H1 (cell line): ENCODE results near the gene TP73. TPM values are rescaled to one million over a fixed set of nuclear protein-coding genes. Genes with fewer than 3 reads are reported as not detected.

Source experiments
- CTCF ChIA-PET: fragments of 300-600 bp; sonication (Branson Sonifier 250); formaldehyde crosslinking; loops from one replicate; lab custom pipeline; 2021; ENCODE audit not compliant: partially characterized antibody; lab: Charles Lee
- POLR2A ChIA-PET: fragments of 300-600 bp; sonication (Branson Sonifier 250); formaldehyde crosslinking; loops from one replicate; lab custom pipeline; 2021; ENCODE audit warnings: inconsistent platforms; ENCODE audit not compliant: partially characterized antibody; lab: Charles Lee
- DNase-seq, 2 experiments: peaks; one replicate each; pipeline versions ENCODE4 v3.0.0 to v3.0.0-alpha.2; 2010 to 2022; ENCODE audit warnings: low spot score in 2 of 2, low read depth in 1 of 2, mixed read lengths in 1 of 2
- FAIRE-seq: peaks from 2 replicates; lab custom pipeline; 2011; peaks lifted over from hg19 to GRCh38; lab: Jason Lieb, UNC
- H2AFZ ChIP-seq: 2 replicates; pipeline ENCODE4 v1.8.1; 2012; ENCODE audit warnings: low read length, inconsistent platforms
- H2AK5ac ChIP-seq: 2 replicates; pipeline ENCODE4 v1.6.1; 2013; ENCODE audit warnings: low read depth, low read length
- H2BK120ac ChIP-seq: replicated peaks from 2 replicates; pipeline ENCODE3; 2013; ENCODE audit warnings: low read depth, low read length, inconsistent platforms
- H2BK12ac ChIP-seq: 2 replicates; pipeline ENCODE4 v1.6.1; 2013; ENCODE audit warnings: low read depth, low read length
- H2BK15ac ChIP-seq: 2 replicates; pipeline ENCODE4 v1.6.1; 2013; ENCODE audit warnings: low read length
- H2BK20ac ChIP-seq: 2 replicates; pipeline ENCODE4 v1.6.1; 2013; ENCODE audit warnings: low read length
- H2BK5ac ChIP-seq: 2 replicates; pipeline ENCODE4 v1.6.1; 2013; ENCODE audit warnings: low read depth, low read length
- H3K14ac ChIP-seq: 2 replicates; pipeline ENCODE4 v1.6.1; 2013; ENCODE audit warnings: inconsistent platforms; ENCODE audit not compliant: insufficient read length
- H3K18ac ChIP-seq: 2 replicates; pipeline ENCODE4 v1.6.1; 2013; ENCODE audit warnings: low read length; ENCODE audit errors: extremely low read depth
- H3K23ac ChIP-seq: 2 replicates; pipeline ENCODE4 v1.6.1; 2013; ENCODE audit warnings: inconsistent platforms; ENCODE audit not compliant: insufficient read length
- H3K23me2 ChIP-seq: 2 replicates; pipeline ENCODE4 v1.6.1; 2013; ENCODE audit warnings: low read depth, low read length
- H3K27ac ChIP-seq: 2 replicates; pipeline ENCODE4 v1.6.1; 2011; ENCODE audit warnings: low read depth, low read length, inconsistent platforms
- H3K27me3 ChIP-seq, 4 experiments: replicated peaks in 1 of 4; 1 replicate in 1 of 4; 2 replicates in 3 of 4; pipeline versions ENCODE4 v1.6.1 to v1.8.1; 2011 to 2013; ENCODE audit warnings: low read length in 3 of 4, mild to moderate bottlenecking in 3 of 4, inconsistent platforms in 2 of 4, mixed read lengths in 2 of 4, moderate library complexity in 1 of 4; ENCODE audit not compliant: control insufficient read depth in 3 of 4, insufficient read depth in 3 of 4; ENCODE audit errors: extremely low read depth in 1 of 4
- H3K36me3 ChIP-seq, 4 experiments: 2 replicates each; pipeline versions ENCODE4 v1.6.1 to v1.8.1; 2011 to 2013; ENCODE audit warnings: mild to moderate bottlenecking in 4 of 4, low read length in 3 of 4, moderate library complexity in 2 of 4, control low read depth in 1 of 4, inconsistent platforms in 1 of 4; ENCODE audit not compliant: insufficient read depth in 4 of 4, control insufficient read depth in 2 of 4
- H3K4ac ChIP-seq: replicated peaks from 2 replicates; pipeline ENCODE3; 2013; ENCODE audit warnings: low read length, low read depth, mixed read lengths, inconsistent platforms; ENCODE audit not compliant: insufficient read length
- H3K4me1 ChIP-seq, 4 experiments: replicated peaks in 1 of 4; 1 replicate in 1 of 4; 2 replicates in 3 of 4; pipeline versions ENCODE4 v1.6.1 to v1.8.1; 2011 to 2013; ENCODE audit warnings: low read length in 3 of 4, inconsistent platforms in 2 of 4, mixed read lengths in 1 of 4; ENCODE audit not compliant: insufficient read depth in 4 of 4, control insufficient read depth in 3 of 4
- H3K4me2 ChIP-seq, 2 experiments: 2 replicates each; pipeline versions ENCODE4 v1.6.1 to v1.8.1; 2011 to 2013; ENCODE audit warnings: low read depth in 2 of 2, low read length in 2 of 2, control low read depth in 1 of 2, inconsistent platforms in 1 of 2, mild to moderate bottlenecking in 1 of 2; ENCODE audit not compliant: insufficient read depth in 1 of 2
- H3K4me3 ChIP-seq, 4 experiments: fragments of 200-600, 300-600 bp in 1 of 4; sonication (generic), shearing (Covaris generic), sonication (Bioruptor Twin) in 1 of 4; 2 replicates each; pipeline versions ENCODE4 v1.5.1 to v1.8.1; 2011 to 2016; ENCODE audit warnings: low read length in 4 of 4, low read depth in 3 of 4, control low read depth in 2 of 4, inconsistent platforms in 2 of 4, mild to moderate bottlenecking in 2 of 4, mixed read lengths in 1 of 4, moderate library complexity in 1 of 4; ENCODE audit not compliant: insufficient read depth in 2 of 4; ENCODE audit errors: extremely low read depth in 1 of 4
- H3K56ac ChIP-seq: replicated peaks from 2 replicates; pipeline ENCODE3; 2013; ENCODE audit warnings: low read depth, mild to moderate bottlenecking, mixed read lengths, low read length, inconsistent platforms; ENCODE audit not compliant: insufficient read length
- H3K79me1 ChIP-seq: 2 replicates; pipeline ENCODE4 v1.6.1; 2013; ENCODE audit warnings: low read depth, low read length, control low read depth
- H3K79me2 ChIP-seq, 2 experiments: 2 replicates each; pipeline versions ENCODE4 v1.6.1 to v1.8.1; 2012 to 2013; ENCODE audit warnings: low read length in 2 of 2, mild to moderate bottlenecking in 2 of 2, inconsistent platforms in 1 of 2; ENCODE audit not compliant: insufficient read depth in 2 of 2, control insufficient read depth in 1 of 2
- H3K9ac ChIP-seq, 4 experiments: replicated peaks in 1 of 4; 1 replicate in 1 of 4; 2 replicates in 3 of 4; pipeline versions ENCODE4 v1.6.1 to v1.8.1; 2011 to 2013; ENCODE audit warnings: low read depth in 3 of 4, low read length in 3 of 4, control low read depth in 2 of 4, mild to moderate bottlenecking in 2 of 4, moderate library complexity in 2 of 4, inconsistent platforms in 1 of 4; ENCODE audit errors: extremely low read depth in 1 of 4
- H3K9me3 ChIP-seq, 2 experiments: 2 replicates each; pipeline versions ENCODE4 v1.6.1 to v1.8.1; 2012 to 2013; ENCODE audit warnings: mild to moderate bottlenecking in 2 of 2, moderate library complexity in 2 of 2, control low read depth in 1 of 2, inconsistent platforms in 1 of 2, low read depth in 1 of 2, low read length in 1 of 2, mixed read lengths in 1 of 2; ENCODE audit not compliant: insufficient read depth in 2 of 2
- H4K20me1 ChIP-seq, 2 experiments: replicated peaks in 1 of 2; 2 replicates each; pipeline versions ENCODE3 to v1.8.1; 2011 to 2013; ENCODE audit warnings: inconsistent platforms in 2 of 2, low read length in 2 of 2, mild to moderate bottlenecking in 1 of 2; ENCODE audit not compliant: insufficient read depth in 2 of 2, control insufficient read depth in 1 of 2
- H4K5ac ChIP-seq: 2 replicates; pipeline ENCODE4 v1.6.1; 2013; ENCODE audit warnings: low read length, low read depth, mixed read lengths, inconsistent platforms; ENCODE audit not compliant: insufficient read length
- H4K8ac ChIP-seq: 2 replicates; pipeline ENCODE4 v1.8.0; 2013; ENCODE audit warnings: mild to moderate bottlenecking, moderate library complexity, low read length, inconsistent platforms; ENCODE audit not compliant: insufficient read depth; ENCODE audit errors: extremely low read depth
- H4K91ac ChIP-seq: replicated peaks from 2 replicates; pipeline ENCODE3; 2013; ENCODE audit warnings: low read length, mixed read lengths, inconsistent platforms; ENCODE audit not compliant: insufficient read length
- SP4 ChIP-seq: IDR thresholded peaks from 2 replicates; pipeline ENCODE4 v1.6.1; 2012; ENCODE audit warnings: low read length, inconsistent platforms
- YY1 ChIP-seq: IDR thresholded peaks from 2 replicates; pipeline ENCODE4 v1.6.1; 2011; ENCODE audit warnings: low read depth, mild to moderate bottlenecking, low read length
- WGBS, 2 experiments: shearing (Covaris generic) in 1 of 2; methylation state at CpG; one replicate each; pipeline versions ENCODE4 v1.1.6 to v1.1.7; 2013 to 2015; ENCODE audit warnings: low lambda C conversion rate in 2 of 2, mixed read lengths in 2 of 2, inconsistent platforms in 1 of 2, low coverage in 1 of 2, missing lambda C conversion rate in 1 of 2; ENCODE audit not compliant: insufficient replicate concordance in 2 of 2, insufficient coverage in 1 of 2, insufficient read length in 1 of 2; ENCODE audit errors: extremely low coverage in 1 of 2, missing lambda C conversion rate in 1 of 2; 5-methylcytosine and 5-hydroxymethylcytosine counted together
- polyA plus RNA-seq, 7 experiments: library from polyadenylated mRNA; depleted of rRNA in 3 of 7; stranded (reverse) in 5 of 7; unstranded in 2 of 7; fragments of >200 nt in 5 of 7; fragments of 200-250 nt in 2 of 7; gene quantifications; 1 replicate in 5 of 7; 2 replicates in 1 of 7; 4 replicates in 1 of 7; pipeline versions ENCODE4 v1.2.1 to v1.2.3, GENCODE V29; 2011 to 2013; ENCODE audit warnings: missing spikeins in 2 of 7, mixed read lengths in 2 of 7
- total RNA-seq: library from RNA; stranded (reverse); fragmentation: NEBNext Ultra II Directional; extraction: Animal tissue kit (Norgen Biotek cat#: 25700); gene quantifications from 2 replicates; pipeline ENCODE4 v1.2.1, GENCODE V29; 2021

TP73 gene
- total and polyA plus RNA-seq, 2 of the 8 experiments (the other 6 are each of a cell fraction or from before 2014, with no cell fraction given): 2.6 to 3.1 TPM

DNA sequence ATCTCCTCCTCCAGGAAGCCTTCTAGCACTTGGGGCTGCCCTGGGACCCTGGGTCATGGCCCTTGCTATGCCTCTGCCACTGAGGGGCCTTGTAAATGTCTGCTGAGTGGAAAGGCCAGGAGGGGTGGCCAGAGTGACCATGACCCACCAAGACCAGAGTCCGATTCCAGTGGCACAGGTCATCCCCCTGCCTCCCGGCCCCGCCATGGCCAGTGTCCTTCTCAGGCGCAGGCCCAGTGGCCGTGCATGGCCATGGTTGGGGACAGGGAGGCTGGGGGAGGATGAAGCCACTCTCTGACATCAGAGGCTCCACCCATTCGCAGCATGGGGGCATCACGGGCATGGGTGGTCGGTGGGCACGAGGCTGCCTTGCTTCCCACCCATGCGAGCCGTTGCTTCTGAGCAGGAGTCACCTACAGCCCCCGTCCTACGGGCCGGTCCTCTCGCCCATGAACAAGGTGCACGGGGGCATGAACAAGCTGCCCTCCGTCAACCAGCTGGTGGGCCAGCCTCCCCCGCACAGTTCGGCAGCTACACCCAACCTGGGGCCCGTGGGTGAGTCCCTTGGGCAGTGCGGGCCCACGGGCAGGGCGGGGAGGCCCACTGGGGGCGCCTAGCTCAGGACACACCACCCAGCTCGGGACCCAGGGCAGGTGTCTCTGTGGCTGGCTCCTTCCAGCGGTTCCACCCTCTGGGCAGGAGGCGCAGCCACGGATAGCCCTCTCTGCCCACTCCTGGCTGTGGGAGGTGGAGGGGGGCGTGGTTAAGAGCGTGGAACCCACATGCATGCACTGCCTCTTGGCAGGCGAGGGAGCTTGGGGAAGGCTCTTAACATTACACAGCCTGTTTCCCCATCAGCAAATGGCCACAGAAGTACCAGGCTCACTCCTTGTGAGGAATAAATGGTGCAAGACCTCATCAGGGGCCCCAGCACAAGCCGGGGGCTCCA is 77.6 kb downstream of the TP73 start:
- Histone ChIP-seq H3K56ac (no peak overlapping the region), H3K27me3 (no peaks in the 10 kb centered on the region; a peak in 3 of 7 replicates), H3K23ac (no peak overlapping the region), H4K5ac (no peak overlapping the region), H3K23me2 (peaks cover 15% of the 10 kb centered on the region; the same call in 1 of the 2 replicates), H3K9me3 (no peaks in the 10 kb centered on the region), H4K8ac (no peak overlapping the region), H2BK12ac (no peak overlapping the region), H2AFZ (no peak overlapping the region), H2BK5ac (no peak overlapping the region), H3K9ac (no peak overlapping the region), H3K27ac (no peak overlapping the region), H2AK5ac (no peak overlapping the region), H3K4ac (no peak overlapping the region), H3K79me2 (no peaks in the 10 kb centered on the region), H2BK20ac (no peak overlapping the region)
- CTCF ChIA-PET: interaction anchor here (1.4 to 2.2 kb wide), 4 partner anchors 8 to 34 kb away, joined by 3 to 8 read pairs (median 5); no protein-coding TSS in a partner anchor
- POLR2A ChIA-PET: no interaction called here
- FAIRE-seq: no peak
- no peak for TF ChIP-seq YY1
- TF ChIP-seq SP4: no peak
- TF ChIP-seq, all 59 proteins: peak for 0
- Histone ChIP-seq H4K20me1 (peaks cover 0 to 7% of the 10 kb centered on the region in 2 experiments), H3K4me1 (peaks cover 0 to 19% (median 13%) of the 10 kb centered on the region in 4 experiments; a peak in 5 of 7 replicates), H3K14ac (no peak overlapping the region), H3K18ac (no peak overlapping the region; the same call in 1 of the 2 replicates), H3K4me3 (no peak overlapping the region), H3K4me2 (no peak overlapping the region), H2BK15ac (no peak overlapping the region), H2BK120ac (no peak overlapping the region), H3K36me3 (no peaks in the 10 kb centered on the region), H3K79me1 (no peaks in the 10 kb centered on the region), H4K91ac (no peak overlapping the region)
- 85% methylated on average over 27 of the region's 32 CpGs; no CpG with 5 or more reads in 1 of the 2 experiments for WGBS, 2 experiments
- DNase-seq: no peak
